Stimulated activated CD8-positive, alpha-beta memory T cell treated with anti-CD3 and anti-CD28 coated beads, Interleukin-7, amount 100 ng/mL, for 1 hour (primary cell): ENCODE measurements around the gene TTBK1.
"Not testable (repeated sequence)": the region's sequence is repeated elsewhere in the genome, so short reads cannot be mapped to it uniquely, and the experiment has no call there.

Source experiments
- DNase-seq, 2 donors: peaks; one replicate each; pipeline ENCODE4 v3.0.0-alpha.2; 2020; ENCODE audit warnings: low read depth in 2 of 2

The TTBK1 gene

GRCh38 chr6:43287717-43288679, 44.7 kb downstream of the TTBK1 start:
- DNase-seq: no peak

GRCh38 chr6:43290339-43290904, 47.1 kb downstream of the TTBK1 start:
- DNase-seq: no peak

- DNase-seq: no peak
These were observed 47.6 kb downstream of the TTBK1 start for GRCh38 chr6:43290905-43291355.

- no peak for DNase-seq
These were observed 48.4 kb downstream of the TTBK1 start for GRCh38 chr6:43291708-43292107.

- no peak for DNase-seq
These were observed 49.1 kb downstream of the TTBK1 start for GRCh38 chr6:43292341-43292740.

GRCh38 chr6:43292763-43293318, 49.6 kb downstream of the TTBK1 start:
- no peak for DNase-seq

GRCh38 chr6:43293698-43294097, 50.4 kb downstream of the TTBK1 start:
- DNase-seq: no peak

GRCh38 chr6:43294536-43294935, 51.3 kb downstream of the TTBK1 start:
- DNase-seq: no peak

GRCh38 chr6:43295456-43295855, 52.2 kb downstream of the TTBK1 start:
- DNase-seq: no peak

GRCh38 chr6:43296780-43297497, 53.7 kb downstream of the TTBK1 start:
- DNase-seq: no peak

GRCh38 chr6:43297644-43298564, 54.6 kb downstream of the TTBK1 start, which contains the start of gene SLC22A7:
SLC22A7 (plus strand) TSS chr6:43298260; CDS start chr6:43298359, 99 bp downstream.
- DNase-seq: no peak

- no peak for DNase-seq
These were observed 55.5 kb downstream of the TTBK1 start for GRCh38 chr6:43298565-43299337.

GRCh38 chr6:43299338-43300293, 56.3 kb downstream of the TTBK1 start:
- no peak for DNase-seq

GRCh38 chr6:43301081-43301870, 58.0 kb downstream of the TTBK1 start:
- no peak for DNase-seq

- no peak for DNase-seq
These were observed 58.8 kb downstream of the TTBK1 start for GRCh38 chr6:43302126-43302525.

GRCh38 chr6:43303006-43303405, 59.7 kb downstream of the TTBK1 start:
- not testable (repeated sequence) for DNase-seq

- DNase-seq: no peak
These were observed 60.6 kb downstream of the TTBK1 start for GRCh38 chr6:43303751-43304331.

- DNase-seq: no peak
These were observed 61.1 kb downstream of the TTBK1 start for GRCh38 chr6:43304361-43304760.
